GOT3 (cell line): Measurements from ENCODE around the gene TBXA2R.
"Not testable (repeated sequence)": the region's sequence is repeated elsewhere in the genome, so short reads cannot be mapped to it uniquely, and the experiment has no call there.

Experiments
- DNase-seq: peaks from one replicate; lab custom pipeline; 2025; ENCODE audit warnings: mixed read lengths; lab: John Stamatoyannopoulos, UW

The TBXA2R gene

GRCh38 chr19:3577723-3578344 is 28.8 kb downstream of the TBXA2R start:
- DNase-seq = no peak

GRCh38 chr19:3576696-3577443 is 29.8 kb downstream of the TBXA2R start:
- DNase-seq = no peak

GRCh38 chr19:3575949-3576673 is 30.6 kb downstream of the TBXA2R start:
- DNase-seq = no peak

- no peak for DNase-seq
These were observed 31.4 kb downstream of the TBXA2R start for GRCh38 chr19:3575260-3575741.

- peak; percentile 64 for DNase-seq
These were observed 32.6 kb downstream of the TBXA2R start for GRCh38 chr19:3573858-3574637.

- no peak for DNase-seq
These were observed 33.4 kb downstream of the TBXA2R start for GRCh38 chr19:3573162-3573857.

- DNase-seq = no peak
These were observed 33.9 kb downstream of the TBXA2R start, which contains the start of gene HMG20B for GRCh38 chr19:3572855-3573161. TSS of gene HMG20B (plus strand) at chr19:3572944. CDS start at chr19:3573310, 366 bp downstream.

DNA sequence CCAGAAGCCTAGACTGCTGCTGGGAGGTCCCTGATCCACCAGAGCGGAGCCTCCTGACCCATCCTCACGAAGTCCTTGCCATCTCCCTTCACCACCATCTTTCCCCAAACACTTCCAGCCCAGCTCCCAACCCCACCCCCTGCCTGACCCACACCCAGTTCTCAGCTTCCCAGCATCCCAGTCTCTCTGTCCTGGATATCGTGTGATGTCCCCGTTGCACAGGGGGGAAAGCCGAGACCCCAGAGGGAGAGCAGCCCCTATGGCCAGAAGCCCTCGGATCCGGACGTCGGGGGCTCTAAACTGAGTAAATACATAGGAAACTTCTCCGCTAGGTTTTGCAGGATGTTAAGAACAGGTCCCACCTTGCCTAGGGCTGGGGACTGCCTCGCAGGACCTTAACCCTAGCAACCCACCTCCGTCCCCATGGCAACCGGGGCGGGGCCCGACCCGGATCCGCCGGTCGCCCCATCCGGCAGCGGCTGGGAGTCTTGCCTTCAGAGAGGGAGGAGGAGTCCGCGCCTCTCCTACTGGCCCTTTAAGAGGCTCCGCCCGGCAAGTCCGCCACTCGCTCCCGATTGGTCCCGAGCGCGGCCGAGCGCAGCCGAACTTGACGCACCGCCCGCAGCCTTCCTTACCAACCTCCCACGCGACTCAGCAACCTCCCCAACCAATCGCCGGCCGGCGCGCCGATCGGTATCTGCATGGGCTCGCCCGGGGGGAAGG is 34.4 kb downstream of the TBXA2R start:
- peak; percentile 96 for DNase-seq

DNA sequence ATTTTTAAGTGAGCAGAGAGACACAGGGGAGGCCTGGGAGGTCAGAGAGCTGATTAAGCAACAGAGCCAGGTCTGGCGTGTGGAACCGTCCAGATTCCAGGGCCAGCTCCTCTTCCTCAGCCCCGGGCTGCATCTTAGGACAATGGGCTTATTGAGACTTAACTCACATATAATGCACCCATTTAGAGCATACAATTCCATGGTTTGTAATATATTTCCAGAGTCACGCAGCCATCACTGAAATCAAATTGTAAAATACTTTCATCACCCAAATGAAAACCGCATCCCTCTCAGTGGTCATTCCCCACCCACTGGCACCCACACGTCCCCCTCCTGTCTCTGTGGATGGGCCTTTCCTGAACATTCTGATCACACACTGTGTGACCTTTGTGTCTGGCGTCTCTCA is 36.1 kb downstream of the TBXA2R start:
- DNase-seq = no peak

- DNase-seq = not testable (repeated sequence)
These were observed 36.6 kb downstream of the TBXA2R start for GRCh38 chr19:3570042-3570441.

DNA sequence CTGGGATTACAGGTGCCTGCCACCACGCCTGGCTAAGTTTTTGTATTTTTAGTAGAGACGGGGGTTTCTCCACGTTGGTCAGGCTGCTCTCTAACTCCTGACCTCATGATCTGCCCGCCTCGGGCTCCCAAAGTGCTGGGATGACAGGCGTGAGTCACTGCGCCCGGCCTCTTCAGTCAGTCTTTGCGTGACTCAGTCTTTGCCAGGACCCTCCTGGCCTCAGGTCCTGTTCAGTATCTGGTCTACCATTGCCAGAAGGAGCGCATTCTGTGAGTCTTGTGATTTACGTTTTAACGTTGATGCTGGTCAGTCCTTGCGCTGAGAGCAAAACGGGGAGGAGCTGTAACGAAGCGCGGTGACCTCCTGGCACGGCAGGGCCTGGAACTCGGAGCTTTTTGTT is 41.5 kb downstream of the TBXA2R start:
- no peak for DNase-seq

GRCh38 chr19:3563709-3564524 is 42.8 kb downstream of the TBXA2R start:
- DNase-seq = no peak

- DNase-seq = peak; percentile 86
These were observed 49.0 kb downstream of the TBXA2R start, which contains the start of gene MFSD12 for GRCh38 chr19:3557461-3558248. TSS of gene MFSD12 (minus strand) at chr19:3557586. CDS start at chr19:3557403, 183 bp downstream.

DNA sequence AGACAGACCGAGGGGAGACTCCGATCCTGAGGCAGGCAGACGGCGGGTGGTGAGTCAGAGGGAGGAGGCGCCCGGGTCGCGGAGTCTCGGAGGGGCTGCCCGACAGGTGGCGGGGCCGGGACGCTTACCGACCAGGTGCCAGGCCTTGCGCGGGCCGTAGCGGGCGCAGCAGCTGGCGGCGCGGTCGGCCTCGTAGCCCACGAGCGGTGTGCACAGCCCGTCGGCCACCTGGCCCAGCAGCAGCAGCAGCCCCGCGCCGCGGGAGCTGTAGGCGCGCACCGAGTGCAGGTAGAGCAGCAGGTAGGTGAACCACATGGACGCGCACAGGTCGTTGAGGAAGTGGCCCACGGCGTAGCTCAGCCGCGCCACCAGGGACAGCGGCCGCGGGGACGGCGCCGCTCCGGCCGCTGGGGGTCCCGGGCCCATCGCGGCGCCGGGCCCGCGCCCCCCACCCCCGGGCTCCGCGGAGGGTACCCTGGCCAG is 49.7 kb downstream of the TBXA2R start:
- DNase-seq = no peak

- no peak for DNase-seq
These were observed 50.2 kb downstream of the TBXA2R start for GRCh38 chr19:3556423-3556977.

DNA sequence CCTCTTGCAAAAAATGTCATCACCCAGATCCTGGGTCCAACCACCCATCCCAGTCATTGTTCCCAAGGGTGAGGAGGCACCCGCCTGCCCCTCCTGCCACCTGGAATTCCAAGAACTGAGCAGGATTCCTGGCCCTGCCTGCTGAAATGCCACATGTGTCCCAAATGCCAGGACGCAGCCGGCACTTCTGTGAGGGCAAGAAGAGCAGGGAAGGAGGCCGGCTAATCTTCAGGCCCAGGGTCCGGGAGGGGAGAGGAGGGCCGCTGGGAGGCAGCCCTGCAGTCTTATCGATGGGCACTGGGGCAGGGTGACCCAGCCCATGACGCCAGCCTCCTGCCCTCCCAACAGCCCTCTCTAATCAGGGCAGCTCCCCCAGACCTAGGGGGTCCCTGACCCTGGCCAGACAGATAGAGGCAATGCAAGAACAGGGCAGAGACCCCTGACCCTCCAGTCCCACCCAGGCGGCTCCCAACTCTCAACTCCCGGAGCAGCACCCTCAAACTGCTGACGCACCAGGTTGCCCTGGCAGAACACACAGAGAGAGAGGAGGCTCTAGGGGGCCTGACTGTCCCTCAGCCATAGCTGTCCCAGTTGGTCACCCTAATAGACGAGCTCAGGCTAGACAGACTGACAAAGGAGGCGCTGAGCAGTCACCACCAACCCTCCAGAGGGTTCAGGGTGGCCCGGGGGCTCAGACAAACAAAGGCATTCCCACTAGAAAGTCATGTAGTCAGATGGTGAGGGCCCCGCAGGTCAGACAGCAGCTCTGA is 50.8 kb downstream of the TBXA2R start:
- no peak for DNase-seq

DNA sequence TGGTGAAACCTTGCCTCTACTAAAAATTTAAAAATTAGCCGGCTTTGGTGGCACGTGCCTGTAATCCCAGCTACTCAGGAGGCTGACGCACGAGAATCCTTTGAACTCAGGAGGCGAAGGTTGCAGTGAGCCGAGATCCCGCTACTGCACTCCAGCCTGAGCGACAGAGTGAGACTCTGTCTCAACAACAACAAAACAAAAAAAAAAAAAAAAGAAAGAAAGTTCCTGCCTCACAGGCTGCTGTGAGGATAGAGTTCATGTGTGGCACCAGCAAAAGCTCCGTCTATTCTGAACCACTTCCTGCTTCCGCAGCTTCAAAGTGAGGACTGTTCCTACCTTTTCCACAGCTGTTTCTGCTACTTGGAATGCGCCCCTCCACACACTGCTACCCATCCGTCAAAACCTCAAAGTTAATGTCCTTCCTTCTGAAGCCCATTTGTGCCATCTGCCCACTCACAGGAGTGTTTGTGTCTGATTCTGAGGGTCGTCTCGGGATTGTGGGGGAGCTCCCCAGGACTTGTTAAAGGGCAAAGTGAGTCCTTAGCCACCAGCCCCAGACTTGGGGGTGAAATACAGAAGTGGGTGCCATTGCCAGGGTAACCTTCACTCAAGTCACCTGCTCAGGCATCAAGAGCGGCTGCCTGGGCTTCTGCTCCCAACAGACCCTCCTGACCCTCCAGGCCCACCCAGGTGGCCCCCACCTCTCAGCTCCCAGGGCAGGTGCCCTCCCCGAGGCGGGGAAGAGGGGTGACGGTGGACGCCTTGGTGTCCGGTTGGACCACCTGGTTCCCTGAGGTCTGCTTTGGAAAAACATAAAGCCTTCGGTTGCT is 52.2 kb downstream of the TBXA2R start:
- no peak for DNase-seq
